ENCODE measurements around the gene ATP1A1. TPM values are rescaled to one million over a fixed set of nuclear protein-coding genes. Genes with fewer than 3 reads are reported as not detected.

The ATP1A1 gene
- total and polyA plus RNA-seq, 2 experiments from 2014 or later: 117 to 202 TPM

GRCh38 chr1:116400780-116401179, 27.7 kb downstream of the ATP1A1 start:
- Histone ChIP-seq H3K4me3 (no peak overlapping the region), H2AFZ (no peak overlapping the region), H3K4me1 (ENCODE audit: insufficient read depth) (peaks cover 7% of the 10 kb centered on the region), H3K79me2 (replicated peaks; ENCODE audit: insufficient read depth) (no peaks in the 10 kb centered on the region), H3K4me2 (no peak overlapping the region), H3K9me2 (ENCODE audit: insufficient read depth) (no peaks in the 10 kb centered on the region), H3F3A (replicated peaks; ENCODE audit: low read depth) (no peaks in the 10 kb centered on the region), H3K36me3 (ENCODE audit: insufficient read depth) (peaks cover 74% of the 10 kb centered on the region), H3K27ac (ENCODE audit: low read depth) (no peak overlapping the region), H4K20me1 (replicated peaks; ENCODE audit: insufficient read depth) (peaks cover 19% of the 10 kb centered on the region), H3K27me3 (ENCODE audit: insufficient read depth) (no peaks in the 10 kb centered on the region)
- no peak overlapping the region for H3K4me3 Mint-ChIP-seq
- TF ChIP-seq ZNF114 (CRISPR knock-in tag; IDR thresholded peaks at IDR 0.05) (no peak), EZH2phosphoT487 (IDR thresholded peaks at IDR 0.05; ENCODE audit: unreplicated experiment) (no peak), POLR2AphosphoS5 (IDR thresholded peaks at IDR 0.05; ENCODE audit: low read depth) (no peak), ETS1 (IDR thresholded peaks at IDR 0.05) (no peak), CTCF (conservative IDR thresholded peaks at IDR 0.05; ENCODE audit: low read depth in 2 of 2) (no peak), STAT1 (IDR thresholded peaks at IDR 0.05; ENCODE audit: unreplicated experiment) (no peak), REST (IDR thresholded peaks at IDR 0.05; ENCODE audit: unreplicated experiment) (no peak), EZH2 (IDR thresholded peaks at IDR 0.05; ENCODE audit: low read depth, unreplicated experiment) (no peak), ZNF462 (CRISPR knock-in tag; IDR thresholded peaks at IDR 0.05) (no peak), JUNB (IDR thresholded peaks at IDR 0.05; ENCODE audit: unreplicated experiment) (no peak), NANOG (IDR thresholded peaks at IDR 0.05; ENCODE audit: borderline replicate concordance) (no peak), ZNF331 (CRISPR knock-in tag; IDR thresholded peaks at IDR 0.05; ENCODE audit: low read depth) (no peak), CREB1 (CRISPR knock-in tag; IDR thresholded peaks at IDR 0.05; ENCODE audit: low read depth) (no peak)
- H3K36me3 Mint-ChIP-seq (ENCODE audit: low read depth): peaks cover 100% of the 10 kb centered on the region
- DNase-seq (ENCODE audit: low spot score): no peak
- ATAC-seq: no peak
- peaks cover 13% of the 10 kb centered on the region for H3K27me3 Mint-ChIP-seq (ENCODE audit: insufficient read depth, low read depth, poor library complexity)
- H3K9me3 Mint-ChIP-seq: no peaks in the 10 kb centered on the region
- H3K27ac Mint-ChIP-seq: no peak overlapping the region
- peaks cover 16% of the 10 kb centered on the region; the same call in 2 of the 3 replicates for H3K4me1 Mint-ChIP-seq
